ENCODE results near the gene C1orf21. TPM values are rescaled to one million over a fixed set of nuclear protein-coding genes. Genes with fewer than 3 reads are reported as not detected.

The C1orf21 gene
- total RNA-seq, 1 donor from 2014 or later, result 2.6 TPM

DNA sequence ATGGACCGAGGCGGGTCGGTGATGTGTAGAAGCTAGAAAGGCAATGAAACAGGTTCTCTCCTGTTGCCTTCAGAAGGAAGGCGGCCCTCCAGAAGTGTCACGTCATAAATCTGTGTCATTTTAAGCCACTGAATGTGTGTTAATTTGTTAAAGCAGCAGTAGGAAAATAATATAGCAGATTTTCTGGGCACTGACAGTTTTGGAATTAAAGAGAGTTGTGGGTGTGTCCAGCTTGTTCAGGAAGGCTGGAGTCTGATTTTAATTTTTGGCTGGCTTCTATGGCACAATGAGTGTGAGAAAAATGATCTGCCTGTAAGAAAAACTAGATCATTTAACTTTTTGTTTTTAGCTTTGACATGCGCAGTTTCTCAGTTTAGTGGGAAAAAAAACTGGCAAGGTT, 190.5 kb downstream of the C1orf21 start:
- no peaks in the 10 kb centered on the region for H3K27me3 ChIP-seq (ENCODE audit: control insufficient read depth, insufficient read depth, low read length)
- no peak for DNase-seq (ENCODE audit: low read depth)
- no peak for TF ChIP-seq CTCF (IDR thresholded peaks at IDR 0.05; ENCODE audit: insufficient read depth, low read length, poor library complexity, severe bottlenecking)
- no peaks in the 10 kb centered on the region for H3K36me3 ChIP-seq (ENCODE audit: control insufficient read depth, insufficient read depth, low read length)
- H3K4me3 ChIP-seq (ENCODE audit: low read depth, low read length), result no peak overlapping the region

- no peak for DNase-seq (ENCODE audit: low read depth)
- Histone ChIP-seq H3K36me3 (ENCODE audit: control insufficient read depth, insufficient read depth, low read length) (no peaks in the 10 kb centered on the region), H3K27me3 (ENCODE audit: control insufficient read depth, insufficient read depth, low read length) (no peaks in the 10 kb centered on the region), H3K4me3 (ENCODE audit: low read depth, low read length) (no peak overlapping the region)
- TF ChIP-seq CTCF (IDR thresholded peaks at IDR 0.05; ENCODE audit: insufficient read depth, low read length, poor library complexity, severe bottlenecking), result no peak
These were observed 195.6 kb downstream of the C1orf21 start for GRCh38 chr1:184582411-184582810.

GRCh38 chr1:184583849-184584248, 197.0 kb downstream of the C1orf21 start:
- Histone ChIP-seq H3K27me3 (ENCODE audit: control insufficient read depth, insufficient read depth, low read length) (no peaks in the 10 kb centered on the region), H3K36me3 (ENCODE audit: control insufficient read depth, insufficient read depth, low read length) (no peaks in the 10 kb centered on the region), H3K4me3 (ENCODE audit: low read depth, low read length) (no peak overlapping the region)
- no peak for DNase-seq (ENCODE audit: low read depth)
- no peak for TF ChIP-seq CTCF (IDR thresholded peaks at IDR 0.05; ENCODE audit: insufficient read depth, low read length, poor library complexity, severe bottlenecking)

GRCh38 chr1:184588701-184589100, 201.9 kb downstream of the C1orf21 start:
- DNase-seq (ENCODE audit: low read depth), result no peak
- no peak for TF ChIP-seq CTCF (IDR thresholded peaks at IDR 0.05; ENCODE audit: insufficient read depth, low read length, poor library complexity, severe bottlenecking)
- Histone ChIP-seq H3K27me3 (ENCODE audit: control insufficient read depth, insufficient read depth, low read length) (no peaks in the 10 kb centered on the region), H3K4me3 (ENCODE audit: low read depth, low read length) (no peak overlapping the region), H3K36me3 (ENCODE audit: control insufficient read depth, insufficient read depth, low read length) (no peaks in the 10 kb centered on the region)

DNA sequence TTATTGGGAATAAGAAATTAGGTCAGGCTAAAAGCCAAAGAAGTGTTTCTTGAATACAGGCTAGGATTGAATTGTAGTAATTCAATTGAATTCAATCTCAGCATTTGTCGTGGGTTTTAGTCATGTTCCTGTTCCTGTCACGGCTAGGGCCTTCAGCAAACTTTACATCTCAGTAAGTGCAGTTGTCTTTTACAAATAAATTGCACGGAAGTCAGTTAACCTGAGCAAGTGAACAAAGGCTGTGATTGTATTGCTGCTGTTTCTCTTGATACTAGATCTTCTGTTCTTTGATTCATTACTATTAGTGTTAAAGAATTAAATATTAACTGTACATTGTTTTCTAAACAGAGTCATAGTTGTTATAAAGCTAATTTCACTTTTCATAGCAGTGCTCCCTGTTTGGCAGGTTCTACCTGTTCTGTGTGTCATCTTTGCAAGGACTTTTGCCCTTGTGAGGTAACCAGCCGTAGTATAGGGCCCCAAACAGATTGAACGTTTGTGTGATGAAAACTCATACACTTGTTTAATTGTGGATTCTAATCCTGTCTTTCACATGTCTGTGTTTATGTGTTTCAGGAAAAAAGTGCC, 203.4 kb downstream of the C1orf21 start:
- no peaks in the 10 kb centered on the region for H3K36me3 ChIP-seq (ENCODE audit: control insufficient read depth, insufficient read depth, low read length)
- DNase-seq (ENCODE audit: low read depth), result no peak
- TF ChIP-seq CTCF (IDR thresholded peaks at IDR 0.05; ENCODE audit: insufficient read depth, low read length, poor library complexity, severe bottlenecking), result no peak
- H3K4me3 ChIP-seq (ENCODE audit: low read depth, low read length), result no peak overlapping the region
- no peaks in the 10 kb centered on the region for H3K27me3 ChIP-seq (ENCODE audit: control insufficient read depth, insufficient read depth, low read length)

DNA sequence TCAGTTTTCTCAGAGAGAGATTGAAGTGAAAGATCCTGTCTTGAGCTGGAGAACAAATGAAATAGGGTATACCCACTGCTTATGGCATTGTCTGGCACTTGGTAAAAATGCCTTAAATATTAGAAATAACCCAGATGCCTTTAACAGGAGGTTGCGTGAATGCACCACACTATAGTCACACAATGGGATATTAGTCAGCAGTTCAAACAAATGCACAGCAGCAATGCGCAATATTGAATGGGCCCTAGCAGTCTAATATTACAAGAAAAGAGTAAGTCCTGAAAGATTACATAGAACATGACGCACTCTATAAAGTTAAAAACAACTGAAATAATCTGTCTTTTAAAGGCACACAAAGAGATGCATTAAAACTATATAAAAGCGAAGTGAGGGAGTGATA, 206.8 kb downstream of the C1orf21 start:
- no peak for TF ChIP-seq CTCF (IDR thresholded peaks at IDR 0.05; ENCODE audit: insufficient read depth, low read length, poor library complexity, severe bottlenecking)
- DNase-seq (ENCODE audit: low read depth), result no peak

More for the DNA sequence above, 206.8 kb downstream of the C1orf21 start:
- no peaks in the 10 kb centered on the region for H3K36me3 ChIP-seq (ENCODE audit: control insufficient read depth, insufficient read depth, low read length)
- no peak overlapping the region for H3K4me3 ChIP-seq (ENCODE audit: low read depth, low read length)
- no peaks in the 10 kb centered on the region for H3K27me3 ChIP-seq (ENCODE audit: control insufficient read depth, insufficient read depth, low read length)
